HEK293T (cell line): ENCODE measurements around the gene AOAH.

Experiments used
- CTCF ChIA-PET: fragments of 350-600 bp; formaldehyde crosslinking; extraction: SDS; loops from one replicate; lab custom pipeline; 2021; ENCODE audit warnings: antibody characterized with exemption, inconsistent platforms; lab: Yijun Ruan, JAX
- POLR2A ChIA-PET: fragments of 350-600 bp; formaldehyde crosslinking; extraction: SDS; loops from one replicate; lab custom pipeline; 2020; ENCODE audit warnings: antibody characterized with exemption, inconsistent platforms; lab: Yijun Ruan, JAX
- DNase-seq: peaks from one replicate; pipeline ENCODE4 v3.0.0; 2012; ENCODE audit warnings: mixed read lengths; ENCODE audit errors: extremely low spot score
- BHLHE40 ChIP-seq: fragments of 450-650 bp; IDR thresholded peaks from 2 replicates; pipeline ENCODE4 v1.6.1; 2016; ENCODE audit warnings: mild to moderate bottlenecking, moderate library complexity, borderline replicate concordance
- CTBP1 ChIP-seq: fragments of 450-650 bp; IDR thresholded peaks from 2 replicates; pipeline ENCODE4 v1.6.1; 2016; ENCODE audit warnings: borderline replicate concordance
- ELF4 ChIP-seq: fragments of 450-650 bp; IDR thresholded peaks from 2 replicates; pipeline ENCODE4 v1.6.1; 2017; ENCODE audit warnings: antibody characterized with exemption
- FOXA1 ChIP-seq: fragments of 450-650 bp; IDR thresholded peaks from 2 replicates; pipeline ENCODE4 v1.6.1; 2016; ENCODE audit warnings: mild to moderate bottlenecking
- FOXK2 ChIP-seq: fragments of 450-650 bp; IDR thresholded peaks from 2 replicates; pipeline ENCODE4 v1.6.1; 2016; ENCODE audit warnings: mild to moderate bottlenecking
- FOXM1 ChIP-seq: fragments of 450-650 bp; IDR thresholded peaks from 2 replicates; pipeline ENCODE4 v1.6.1; 2017; ENCODE audit warnings: mild to moderate bottlenecking, borderline replicate concordance
- HDGF ChIP-seq: fragments of 450-650 bp; IDR thresholded peaks from 2 replicates; pipeline ENCODE4 v1.6.1; 2017; ENCODE audit warnings: antibody characterized with exemption, borderline replicate concordance
- L3MBTL2 ChIP-seq: fragments of 450-650 bp; conservative IDR thresholded peaks from 2 replicates; pipeline ENCODE4 v1.6.1; 2016; ENCODE audit warnings: mild to moderate bottlenecking
- LEF1 ChIP-seq: fragments of 450-650 bp; IDR thresholded peaks from 2 replicates; pipeline ENCODE4 v1.6.1; 2017; ENCODE audit warnings: mild to moderate bottlenecking, borderline replicate concordance
- NFRKB ChIP-seq: fragments of 450-650 bp; IDR thresholded peaks from 2 replicates; pipeline ENCODE4 v1.6.1; 2016; ENCODE audit warnings: mild to moderate bottlenecking, moderate library complexity
- PKNOX1 ChIP-seq: fragments of 450-650 bp; IDR thresholded peaks from 2 replicates; pipeline ENCODE4 v1.6.1; 2016
- SP1 ChIP-seq: fragments of 450-650 bp; IDR thresholded peaks from 2 replicates; pipeline ENCODE4 v1.6.1; 2017
- SUZ12 ChIP-seq: fragments of 450-650 bp; IDR thresholded peaks from 2 replicates; pipeline ENCODE4 v1.6.1; 2016; ENCODE audit warnings: mild to moderate bottlenecking
- TARDBP ChIP-seq: fragments of 450-650 bp; IDR thresholded peaks from 2 replicates; pipeline ENCODE4 v1.6.1; 2016
- ZNF384 ChIP-seq: fragments of 450-650 bp; IDR thresholded peaks from 2 replicates; pipeline ENCODE4 v1.6.1; 2016

AOAH gene

GRCh38 chr7:36531951-36532350, 192.3 kb downstream of the AOAH start:
- CTCF ChIA-PET = no interaction called here
- POLR2A ChIA-PET = no interaction called here
- DNase-seq = no peak
- TF ChIP-seq FOXM1 = no peak
- TF ChIP-seq FOXK2 = no peak
- no peak for TF ChIP-seq CTBP1
- TF ChIP-seq HDGF = no peak
- no peak for TF ChIP-seq LEF1
- no peak for TF ChIP-seq FOXA1
- TF ChIP-seq TARDBP = no peak
- no peak for TF ChIP-seq ELF4
- TF ChIP-seq SP1 = no peak
- no peak for TF ChIP-seq NFRKB

- CTCF ChIA-PET = no interaction called here
Observed at GRCh38 chr7:36530456-36530855, 193.8 kb downstream of the AOAH start.

DNA sequence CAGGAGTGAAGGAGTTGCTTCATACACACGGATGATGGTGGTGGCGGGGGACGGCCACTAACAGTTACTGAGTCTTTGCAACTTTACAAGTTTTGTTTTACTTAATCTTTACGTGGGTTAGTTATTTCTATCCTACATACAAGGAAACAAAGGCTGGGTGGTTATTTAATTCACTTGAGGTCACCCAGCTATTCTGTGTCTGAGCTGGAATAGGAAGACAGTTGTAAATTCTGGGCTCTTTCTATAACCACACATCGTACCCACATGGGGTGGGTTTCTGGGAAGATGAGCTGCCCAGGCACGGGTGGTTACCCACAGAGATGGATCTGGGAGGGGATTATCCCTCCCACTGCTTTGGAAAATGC, 196.8 kb downstream of the AOAH start:
- POLR2A ChIA-PET = no interaction called here
- DNase-seq = no peak
- CTCF ChIA-PET = interaction anchor here (0.6 kb wide), 1 partner anchor 54 kb away, joined by 3 read pairs; no protein-coding TSS in a partner anchor
- TF ChIP-seq FOXM1 (no peak), ZNF384 (no peak), CTBP1 (no peak), HDGF (no peak), L3MBTL2 (no peak)

More at GRCh38 chr7:36530456-36530855, 193.8 kb downstream of the AOAH start:
- POLR2A ChIA-PET = no interaction called here
- DNase-seq = no peak
- TF ChIP-seq BHLHE40 (no peak), PKNOX1 (no peak), HDGF (no peak), L3MBTL2 (no peak), FOXM1 (no peak), SP1 (no peak), LEF1 (no peak), NFRKB (no peak), ELF4 (no peak)

DNA sequence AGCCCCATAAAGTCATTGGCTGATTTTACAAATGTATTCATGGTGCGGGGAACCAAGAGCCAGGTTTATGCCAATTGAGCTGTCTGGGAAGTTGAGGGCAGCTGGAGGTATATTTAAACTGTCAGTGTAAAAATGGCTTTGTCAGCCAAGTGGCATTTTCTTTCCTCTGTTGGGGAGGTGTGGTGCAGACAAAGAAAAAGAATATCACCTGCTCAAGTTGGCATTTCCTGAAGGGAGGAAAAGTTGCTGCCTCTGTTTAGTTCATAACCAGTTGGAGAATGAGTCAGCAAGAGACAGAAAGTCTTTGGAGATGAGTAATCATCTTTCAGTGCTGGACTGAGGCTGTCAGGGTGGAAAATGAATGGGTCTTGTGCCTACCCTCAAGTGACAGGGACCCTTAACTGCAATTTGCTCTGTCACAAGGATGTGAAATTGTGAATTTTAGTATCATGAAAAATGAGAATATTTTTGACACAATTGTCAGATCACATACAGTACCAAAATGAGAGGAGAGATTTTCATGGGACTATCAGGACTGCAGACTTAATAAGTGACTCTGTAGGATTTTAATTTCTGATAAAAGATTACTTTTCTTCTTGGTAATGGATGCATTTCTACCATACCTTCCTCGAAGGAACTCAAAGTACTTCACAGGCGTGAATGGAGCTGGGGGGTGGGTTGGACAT, 197.3 kb downstream of the AOAH start:
- no peak for DNase-seq
- CTCF ChIA-PET = interaction anchor here (0.6 kb wide), 1 partner anchor 54 kb away, joined by 3 read pairs; no protein-coding TSS in a partner anchor
- POLR2A ChIA-PET = no interaction called here
- TF ChIP-seq L3MBTL2 = no peak
- no peak for TF ChIP-seq SUZ12
- TF ChIP-seq TARDBP = no peak
- TF ChIP-seq CTBP1 = no peak
- TF ChIP-seq PKNOX1 = no peak
- TF ChIP-seq ELF4 = no peak
- no peak for TF ChIP-seq HDGF
- TF ChIP-seq FOXK2 = no peak
- TF ChIP-seq BHLHE40 = no peak
- TF ChIP-seq LEF1 = no peak
- no peak for TF ChIP-seq SP1

DNA sequence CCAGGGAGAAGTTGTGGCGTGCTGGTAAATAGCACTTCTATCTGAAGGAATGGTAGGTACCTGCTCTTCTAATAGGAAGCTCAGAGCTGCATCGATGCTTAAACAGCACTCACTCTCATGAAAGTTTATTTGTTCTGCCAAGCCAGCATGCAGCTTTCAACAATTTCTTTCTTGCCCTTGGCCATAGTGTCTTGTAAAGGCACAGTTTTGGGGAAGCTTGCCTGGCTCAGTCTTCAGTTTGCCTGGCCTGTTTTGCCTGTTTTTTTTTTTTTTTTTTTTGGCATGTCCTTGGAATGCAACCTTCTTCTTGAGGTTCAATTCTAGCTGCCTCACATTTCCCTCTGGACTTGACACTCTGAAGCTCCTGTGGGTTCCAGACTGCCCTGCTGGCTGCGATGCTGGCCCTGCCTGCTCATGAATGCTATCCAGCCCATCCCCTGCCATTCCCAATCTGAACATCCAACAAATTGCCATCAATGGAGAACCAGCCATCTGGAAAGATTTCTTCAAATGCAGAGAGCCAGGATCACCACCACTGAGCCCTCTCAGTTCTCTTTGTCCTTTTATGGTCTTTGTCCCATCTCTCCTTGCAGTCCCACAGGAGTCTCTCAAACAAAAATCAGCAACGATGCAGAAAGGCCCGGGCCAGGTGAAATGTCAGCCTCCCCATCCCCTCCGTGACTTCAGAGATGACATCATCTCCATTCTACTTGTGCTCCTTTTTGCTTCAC, 200.8 kb downstream of the AOAH start:
- no peak for DNase-seq
- CTCF ChIA-PET = interaction anchor here (0.6 kb wide), 1 partner anchor 51 kb away, joined by 3 read pairs; no protein-coding TSS in a partner anchor
- TF ChIP-seq BHLHE40 = no peak
- TF ChIP-seq ELF4 = no peak
- TF ChIP-seq SP1 = no peak
- TF ChIP-seq PKNOX1 = no peak
- POLR2A ChIA-PET = no interaction called here

GRCh38 chr7:36522453-36523007, 201.8 kb downstream of the AOAH start:
- no peak for DNase-seq
- ChIA-PET CTCF (interaction anchor here (1.2 kb wide), 1 partner anchor 133 kb away, joined by 3 read pairs; no protein-coding TSS in a partner anchor), POLR2A (no interaction called here)
- TF ChIP-seq PKNOX1 (no peak), LEF1 (no peak), SP1 (no peak), SUZ12 (no peak), ZNF384 (no peak)
